SK-N-SH treated with all-trans-retinoic acid at 6 μM for 48 hours (cell line): ENCODE data around the gene PHF20.

ENCODE experiments used
- ATAC-seq: fragments of 200-7000 bp; cut with Tn5 transposase; 3 replicates; pipeline ENCODE4 v1.9.1; 2020; ENCODE audit warnings: mild to moderate bottlenecking, moderate library complexity
- ARNTL ChIP-seq: fragments of 450-650 bp; formaldehyde crosslinking; IDR thresholded peaks from 2 replicates; pipeline ENCODE4 v1.5.0; 2020; ENCODE audit warnings: low read depth, mild to moderate bottlenecking, moderate library complexity, borderline replicate concordance
- BACH2 ChIP-seq: fragments of 250-450 bp; sonication (Bioruptor Pico); IDR thresholded peaks from 2 replicates; pipeline ENCODE4 v1.9.0; 2021; ENCODE audit warnings: mild to moderate bottlenecking, borderline replicate concordance
- CREB5 ChIP-seq: fragments of 250-450 bp; sonication (Bioruptor Pico); IDR thresholded peaks from 2 replicates; pipeline ENCODE4 v1.5.1; 2020; ENCODE audit warnings: low read depth, mild to moderate bottlenecking, moderate library complexity
- CSDC2 ChIP-seq: fragments of 250-450 bp; sonication (Bioruptor Pico); IDR thresholded peaks from 2 replicates; pipeline ENCODE4 v1.5.0; 2020; ENCODE audit warnings: mild to moderate bottlenecking, moderate library complexity
- GLIS3 ChIP-seq: fragments of 250-450 bp; sonication (Bioruptor Pico); IDR thresholded peaks from 2 replicates; pipeline ENCODE4 v1.5.0; 2020; ENCODE audit warnings: mild to moderate bottlenecking, moderate library complexity
- ISL1 ChIP-seq: fragments of 250-450 bp; sonication (Bioruptor Pico); IDR thresholded peaks from 2 replicates; pipeline ENCODE4 v2.1.2; 2022; ENCODE audit warnings: mild to moderate bottlenecking, moderate library complexity
- OSR1 ChIP-seq: fragments of 250-450 bp; sonication (Bioruptor Pico); IDR thresholded peaks from 2 replicates; pipeline ENCODE4 v1.8.0; 2022; ENCODE audit warnings: moderate library complexity, mild to moderate bottlenecking, inconsistent platforms
- PPARA ChIP-seq: fragments of 250-450 bp; sonication (Bioruptor Pico); IDR thresholded peaks from 2 replicates; pipeline ENCODE4 v1.5.0; 2020; ENCODE audit warnings: mild to moderate bottlenecking, borderline replicate concordance
- RARB ChIP-seq: fragments of 250-450 bp; sonication (Bioruptor Pico); IDR thresholded peaks from 2 replicates; pipeline ENCODE4 v1.8.0; 2021; ENCODE audit warnings: mild to moderate bottlenecking, moderate library complexity
- SNAI2 ChIP-seq: fragments of 250-450 bp; sonication (Bioruptor Pico); IDR thresholded peaks from 2 replicates; pipeline ENCODE4 v1.5.0; 2020; ENCODE audit warnings: mild to moderate bottlenecking, moderate library complexity
- TCF4 ChIP-seq: fragments of 250-450 bp; sonication (Bioruptor Pico); IDR thresholded peaks from 2 replicates; pipeline ENCODE4 v1.8.0; 2021; ENCODE audit warnings: mild to moderate bottlenecking, moderate library complexity, borderline replicate concordance
- TOX ChIP-seq: fragments of 250-450 bp; sonication (Bioruptor Pico); IDR thresholded peaks from 2 replicates; pipeline ENCODE4 v1.8.0; 2021; ENCODE audit warnings: mild to moderate bottlenecking, moderate library complexity, borderline replicate concordance
- ZC3H10 ChIP-seq: fragments of 250-450 bp; sonication (Bioruptor Pico); IDR thresholded peaks from 2 replicates; pipeline ENCODE4 v1.5.1; 2021; ENCODE audit warnings: mild to moderate bottlenecking, moderate library complexity
- ZFP3 ChIP-seq: fragments of 250-450 bp; sonication (Bioruptor Pico); IDR thresholded peaks from 2 replicates; pipeline ENCODE4 v1.5.0; 2020; ENCODE audit warnings: mild to moderate bottlenecking, moderate library complexity
- ZFP30 ChIP-seq: fragments of 450-650 bp; formaldehyde crosslinking; IDR thresholded peaks from 2 replicates; pipeline ENCODE4 v1.5.0; 2022; ENCODE audit warnings: mild to moderate bottlenecking, moderate library complexity
- ZNF565 ChIP-seq: fragments of 450-650 bp; formaldehyde crosslinking; conservative IDR thresholded peaks from 2 replicates; pipeline ENCODE4 v1.5.0; 2020; ENCODE audit warnings: low read depth, mild to moderate bottlenecking, moderate library complexity
- ZNF70 ChIP-seq: fragments of 450-650 bp; formaldehyde crosslinking; IDR thresholded peaks from 2 replicates; pipeline ENCODE4 v1.5.0; 2020; ENCODE audit warnings: mild to moderate bottlenecking, moderate library complexity
- ZNF8 ChIP-seq: fragments of 450-650 bp; formaldehyde crosslinking; IDR thresholded peaks from 2 replicates; pipeline ENCODE4 v1.5.0; 2020; ENCODE audit warnings: mild to moderate bottlenecking, moderate library complexity
- TF ChIP-seq, protein P1 (sequence below): fragments of 250-450 bp; sonication (Bioruptor Pico); IDR thresholded peaks from 2 replicates; pipeline ENCODE4 v1.5.1; 2021; ENCODE audit warnings: mild to moderate bottlenecking, moderate library complexity
- TF ChIP-seq, protein P2 (sequence below): fragments of 250-450 bp; sonication (Bioruptor Pico); IDR thresholded peaks from 2 replicates; pipeline ENCODE4 v1.8.0; 2020; ENCODE audit warnings: mild to moderate bottlenecking, moderate library complexity, borderline replicate concordance
- TF ChIP-seq, protein P3 (sequence below): fragments of 250-450 bp; sonication (Bioruptor Pico); IDR thresholded peaks from 2 replicates; pipeline ENCODE4 v1.5.0; 2020; ENCODE audit warnings: mild to moderate bottlenecking, moderate library complexity
- TF ChIP-seq, protein P4 (sequence below): fragments of 250-450 bp; sonication (Bioruptor Pico); IDR thresholded peaks from 2 replicates; pipeline ENCODE4 v1.8.0; 2021; ENCODE audit warnings: low read depth, mild to moderate bottlenecking, moderate library complexity, borderline replicate concordance

Gene PHF20

GRCh38 chr20:35954200-35954906 is 182.5 kb downstream of the PHF20 start, which contains the start of gene SCAND1:
SCAND1 (minus strand) TSS chr20:35954502; CDS start chr20:35954284, 218 bp downstream.
- TF ChIP-seq, protein P1, sequence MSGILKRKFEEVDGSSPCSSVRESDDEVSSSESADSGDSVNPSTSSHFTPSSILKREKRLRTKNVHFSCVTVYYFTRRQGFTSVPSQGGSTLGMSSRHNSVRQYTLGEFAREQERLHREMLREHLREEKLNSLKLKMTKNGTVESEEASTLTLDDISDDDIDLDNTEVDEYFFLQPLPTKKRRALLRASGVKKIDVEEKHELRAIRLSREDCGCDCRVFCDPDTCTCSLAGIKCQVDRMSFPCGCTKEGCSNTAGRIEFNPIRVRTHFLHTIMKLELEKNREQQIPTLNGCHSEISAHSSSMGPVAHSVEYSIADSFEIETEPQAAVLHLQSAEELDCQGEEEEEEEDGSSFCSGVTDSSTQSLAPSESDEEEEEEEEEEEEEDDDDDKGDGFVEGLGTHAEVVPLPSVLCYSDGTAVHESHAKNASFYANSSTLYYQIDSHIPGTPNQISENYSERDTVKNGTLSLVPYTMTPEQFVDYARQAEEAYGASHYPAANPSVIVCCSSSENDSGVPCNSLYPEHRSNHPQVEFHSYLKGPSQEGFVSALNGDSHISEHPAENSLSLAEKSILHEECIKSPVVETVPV (CRISPR knock-in tag): no peak
- peak; percentile 24; the same call in 1 of the 2 replicates for TF ChIP-seq ZFP3
- TF ChIP-seq, protein P2, sequence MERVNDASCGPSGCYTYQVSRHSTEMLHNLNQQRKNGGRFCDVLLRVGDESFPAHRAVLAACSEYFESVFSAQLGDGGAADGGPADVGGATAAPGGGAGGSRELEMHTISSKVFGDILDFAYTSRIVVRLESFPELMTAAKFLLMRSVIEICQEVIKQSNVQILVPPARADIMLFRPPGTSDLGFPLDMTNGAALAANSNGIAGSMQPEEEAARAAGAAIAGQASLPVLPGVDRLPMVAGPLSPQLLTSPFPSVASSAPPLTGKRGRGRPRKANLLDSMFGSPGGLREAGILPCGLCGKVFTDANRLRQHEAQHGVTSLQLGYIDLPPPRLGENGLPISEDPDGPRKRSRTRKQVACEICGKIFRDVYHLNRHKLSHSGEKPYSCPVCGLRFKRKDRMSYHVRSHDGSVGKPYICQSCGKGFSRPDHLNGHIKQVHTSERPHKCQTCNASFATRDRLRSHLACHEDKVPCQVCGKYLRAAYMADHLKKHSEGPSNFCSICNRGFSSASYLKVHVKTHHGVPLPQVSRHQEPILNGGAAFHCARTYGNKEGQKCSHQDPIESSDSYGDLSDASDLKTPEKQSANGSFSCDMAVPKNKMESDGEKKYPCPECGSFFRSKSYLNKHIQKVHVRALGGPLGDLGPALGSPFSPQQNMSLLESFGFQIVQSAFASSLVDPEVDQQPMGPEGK (CRISPR knock-in tag): peak; percentile 54; the same call in 1 of the 2 replicates
- TF ChIP-seq, all 23 proteins: peak for 2
- ATAC-seq: peak; percentile 93

- peak; percentile 32 for ATAC-seq
- no peak for TF ChIP-seq CREB5 (CRISPR knock-in tag)
- TF ChIP-seq ZC3H10 (CRISPR knock-in tag): no peak
- TF ChIP-seq ZNF70 (CRISPR knock-in tag): no peak
- no peak for TF ChIP-seq TCF4 (CRISPR knock-in tag)
- no peak for TF ChIP-seq GLIS3 (CRISPR knock-in tag)
- TF ChIP-seq ZNF565 (CRISPR knock-in tag): no peak
- TF ChIP-seq OSR1 (CRISPR knock-in tag): no peak
- TF ChIP-seq, protein P2 (CRISPR knock-in tag): no peak
- TF ChIP-seq CSDC2: no peak
- TF ChIP-seq, protein P1 (CRISPR knock-in tag): no peak
- TF ChIP-seq BACH2 (CRISPR knock-in tag): no peak
- TF ChIP-seq, protein P3, sequence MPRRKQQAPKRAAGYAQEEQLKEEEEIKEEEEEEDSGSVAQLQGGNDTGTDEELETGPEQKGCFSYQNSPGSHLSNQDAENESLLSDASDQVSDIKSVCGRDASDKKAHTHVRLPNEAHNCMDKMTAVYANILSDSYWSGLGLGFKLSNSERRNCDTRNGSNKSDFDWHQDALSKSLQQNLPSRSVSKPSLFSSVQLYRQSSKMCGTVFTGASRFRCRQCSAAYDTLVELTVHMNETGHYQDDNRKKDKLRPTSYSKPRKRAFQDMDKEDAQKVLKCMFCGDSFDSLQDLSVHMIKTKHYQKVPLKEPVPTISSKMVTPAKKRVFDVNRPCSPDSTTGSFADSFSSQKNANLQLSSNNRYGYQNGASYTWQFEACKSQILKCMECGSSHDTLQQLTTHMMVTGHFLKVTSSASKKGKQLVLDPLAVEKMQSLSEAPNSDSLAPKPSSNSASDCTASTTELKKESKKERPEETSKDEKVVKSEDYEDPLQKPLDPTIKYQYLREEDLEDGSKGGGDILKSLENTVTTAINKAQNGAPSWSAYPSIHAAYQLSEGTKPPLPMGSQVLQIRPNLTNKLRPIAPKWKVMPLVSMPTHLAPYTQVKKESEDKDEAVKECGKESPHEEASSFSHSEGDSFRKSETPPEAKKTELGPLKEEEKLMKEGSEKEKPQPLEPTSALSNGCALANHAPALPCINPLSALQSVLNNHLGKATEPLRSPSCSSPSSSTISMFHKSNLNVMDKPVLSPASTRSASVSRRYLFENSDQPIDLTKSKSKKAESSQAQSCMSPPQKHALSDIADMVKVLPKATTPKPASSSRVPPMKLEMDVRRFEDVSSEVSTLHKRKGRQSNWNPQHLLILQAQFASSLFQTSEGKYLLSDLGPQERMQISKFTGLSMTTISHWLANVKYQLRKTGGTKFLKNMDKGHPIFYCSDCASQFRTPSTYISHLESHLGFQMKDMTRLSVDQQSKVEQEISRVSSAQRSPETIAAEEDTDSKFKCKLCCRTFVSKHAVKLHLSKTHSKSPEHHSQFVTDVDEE: no peak
- no peak for TF ChIP-seq SNAI2 (CRISPR knock-in tag)
- TF ChIP-seq ARNTL: no peak
Measured at GRCh38 chr20:35954907-35955251, 183.1 kb downstream of the PHF20 start.

GRCh38 chr20:35956616-35957015 is 184.8 kb downstream of the PHF20 start:
- ATAC-seq: no peak
- TF ChIP-seq OSR1 (CRISPR knock-in tag) (no peak), TOX (CRISPR knock-in tag) (no peak), RARB (no peak), SNAI2 (CRISPR knock-in tag) (no peak), ZNF8 (CRISPR knock-in tag) (no peak), TCF4 (CRISPR knock-in tag) (no peak), ZFP3 (no peak), GLIS3 (CRISPR knock-in tag) (no peak), PPARA (no peak), ARNTL (no peak), ISL1 (CRISPR knock-in tag) (no peak), CSDC2 (no peak), ZFP30 (CRISPR knock-in tag) (no peak), BACH2 (CRISPR knock-in tag) (no peak)
- TF ChIP-seq, protein P4, sequence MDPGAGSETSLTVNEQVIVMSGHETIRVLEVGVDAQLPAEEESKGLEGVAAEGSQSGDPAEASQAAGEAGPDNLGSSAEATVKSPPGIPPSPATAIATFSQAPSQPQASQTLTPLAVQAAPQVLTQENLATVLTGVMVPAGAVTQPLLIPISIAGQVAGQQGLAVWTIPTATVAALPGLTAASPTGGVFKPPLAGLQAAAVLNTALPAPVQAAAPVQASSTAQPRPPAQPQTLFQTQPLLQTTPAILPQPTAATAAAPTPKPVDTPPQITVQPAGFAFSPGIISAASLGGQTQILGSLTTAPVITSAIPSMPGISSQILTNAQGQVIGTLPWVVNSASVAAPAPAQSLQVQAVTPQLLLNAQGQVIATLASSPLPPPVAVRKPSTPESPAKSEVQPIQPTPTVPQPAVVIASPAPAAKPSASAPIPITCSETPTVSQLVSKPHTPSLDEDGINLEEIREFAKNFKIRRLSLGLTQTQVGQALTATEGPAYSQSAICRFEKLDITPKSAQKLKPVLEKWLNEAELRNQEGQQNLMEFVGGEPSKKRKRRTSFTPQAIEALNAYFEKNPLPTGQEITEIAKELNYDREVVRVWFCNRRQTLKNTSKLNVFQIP: no peak
